Measurements from ENCODE around the gene PTPRU.

GRCh38 chr1:29362116-29362515 lies 125.8 kb downstream of the PTPRU start:
- TF ChIP-seq, protein P1, sequence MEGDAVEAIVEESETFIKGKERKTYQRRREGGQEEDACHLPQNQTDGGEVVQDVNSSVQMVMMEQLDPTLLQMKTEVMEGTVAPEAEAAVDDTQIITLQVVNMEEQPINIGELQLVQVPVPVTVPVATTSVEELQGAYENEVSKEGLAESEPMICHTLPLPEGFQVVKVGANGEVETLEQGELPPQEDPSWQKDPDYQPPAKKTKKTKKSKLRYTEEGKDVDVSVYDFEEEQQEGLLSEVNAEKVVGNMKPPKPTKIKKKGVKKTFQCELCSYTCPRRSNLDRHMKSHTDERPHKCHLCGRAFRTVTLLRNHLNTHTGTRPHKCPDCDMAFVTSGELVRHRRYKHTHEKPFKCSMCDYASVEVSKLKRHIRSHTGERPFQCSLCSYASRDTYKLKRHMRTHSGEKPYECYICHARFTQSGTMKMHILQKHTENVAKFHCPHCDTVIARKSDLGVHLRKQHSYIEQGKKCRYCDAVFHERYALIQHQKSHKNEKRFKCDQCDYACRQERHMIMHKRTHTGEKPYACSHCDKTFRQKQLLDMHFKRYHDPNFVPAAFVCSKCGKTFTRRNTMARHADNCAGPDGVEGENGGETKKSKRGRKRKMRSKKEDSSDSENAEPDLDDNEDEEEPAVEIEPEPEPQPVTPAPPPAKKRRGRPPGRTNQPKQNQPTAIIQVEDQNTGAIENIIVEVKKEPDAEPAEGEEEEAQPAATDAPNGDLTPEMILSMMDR (IDR thresholded peaks at IDR 0.05) = no peak
- TF ChIP-seq POLR2AphosphoS5 (IDR thresholded peaks at IDR 0.05; ENCODE audit: low read depth, low read length) = no peak
- no peak for TF ChIP-seq REST (IDR thresholded peaks at IDR 0.05; ENCODE audit: insufficient read depth in 1 of 2, low read depth in 2 of 2, low read length in 1 of 2)
- no peak for TF ChIP-seq SIN3A (IDR thresholded peaks at IDR 0.05; ENCODE audit: borderline replicate concordance, insufficient read depth, low read depth, low read length)
